H1 (cell line): ENCODE data around the gene FBXO46. TPM values are rescaled to one million over a fixed set of nuclear protein-coding genes. Genes with fewer than 3 reads are reported as not detected.

Source experiments
- CBX5 ChIP-seq: fragments of 300-800, 300-1000 bp; sonication (generic); IDR thresholded peaks from 2 replicates; pipeline ENCODE4 v1.7.1; 2016; ENCODE audit warnings: antibody characterized with exemption, low read length, low read depth
- CHD7 ChIP-seq: fragments of 300-600 bp; sonication (generic); IDR thresholded peaks from 2 replicates; pipeline ENCODE4 v1.7.1; 2012; ENCODE audit warnings: low read length, moderate library complexity, mild to moderate bottlenecking, inconsistent platforms; ENCODE audit not compliant: insufficient replicate concordance
- CTCF ChIP-seq, 3 experiments: IDR thresholded peaks; 1 replicate in 2 of 3; 2 replicates in 1 of 3; pipeline versions ENCODE4 v1.5.1 to v1.6.1; 2011; ENCODE audit warnings: low read length in 3 of 3, mild to moderate bottlenecking in 3 of 3, inconsistent platforms in 2 of 3, low read depth in 1 of 3, moderate library complexity in 1 of 3; ENCODE audit not compliant: insufficient read depth in 1 of 3; ENCODE audit errors: control extremely low read depth in 1 of 3
- FOSL1 ChIP-seq: IDR thresholded peaks from 2 replicates; pipeline ENCODE4 v1.6.1; 2011; ENCODE audit warnings: mild to moderate bottlenecking, low read depth, low read length, moderate library complexity; ENCODE audit not compliant: insufficient read depth
- HDAC6 ChIP-seq: IDR thresholded peaks from one replicate; pipeline ENCODE4 v1.7.1; 2012; ENCODE audit warnings: low read depth, mild to moderate bottlenecking, inconsistent platforms, low read length, moderate library complexity
- JUND ChIP-seq: IDR thresholded peaks from 2 replicates; pipeline ENCODE4 v1.6.1; 2011; ENCODE audit warnings: mild to moderate bottlenecking, improper control_type of control experiment, low read length
- SP2 ChIP-seq: IDR thresholded peaks from 2 replicates; pipeline ENCODE4 v1.6.1; 2012; ENCODE audit warnings: mild to moderate bottlenecking, low read length, inconsistent platforms
- polyA plus RNA-seq, 7 experiments: library from polyadenylated mRNA; depleted of rRNA in 3 of 7; stranded (reverse) in 5 of 7; unstranded in 2 of 7; fragments of >200 nt in 5 of 7; fragments of 200-250 nt in 2 of 7; gene quantifications; 1 replicate in 5 of 7; 2 replicates in 1 of 7; 4 replicates in 1 of 7; pipeline versions ENCODE4 v1.2.1 to v1.2.3, GENCODE V29; 2011 to 2013; ENCODE audit warnings: missing spikeins in 2 of 7, mixed read lengths in 2 of 7
- total RNA-seq: library from RNA; stranded (reverse); fragmentation: NEBNext Ultra II Directional; extraction: Animal tissue kit (Norgen Biotek cat#: 25700); gene quantifications from 2 replicates; pipeline ENCODE4 v1.2.1, GENCODE V29; 2021

FBXO46 gene
- total and polyA plus RNA-seq, 2 of the 8 experiments (the other 6 are each of a cell fraction or from before 2014, with no cell fraction given), result 11.2 to 38.9 TPM

GRCh38 chr19:45768984-45769782, 38.5 kb upstream of the FBXO46 start, which contains the start of gene SIX5 (continued):
- TF ChIP-seq FOSL1 (no peak; the same call in 1 of the 2 replicates), SP2 (no peak), CTCF (IDR thresholded peaks at IDR 0.05; ENCODE audit: control extremely low read depth in 1 of 3, insufficient read depth in 1 of 3, low read depth in 1 of 3, low read length in 3 of 3) (no peak), CHD7 (no peak), HDAC6 (no peak), JUND (no peak), CBX5 (no peak)
